ELR (cell line): ENCODE measurements around the gene SKP2.
A peak's percentile ranks its signal among the peaks of the same experiment; 100 is the strongest.

ENCODE experiments used
- DNase-seq: peaks from one replicate; pipeline ENCODE4 v3.0.0-alpha.2; 2015; ENCODE audit warnings: low read depth

The SKP2 gene

GRCh38 chr5:36200513-36200912, 48.6 kb downstream of the SKP2 start:
- DNase-seq: peak; percentile 88

GRCh38 chr5:36202521-36202961, 50.6 kb downstream of the SKP2 start:
- peak; percentile 44 for DNase-seq

- no peak for DNase-seq
Observed at GRCh38 chr5:36205329-36205728, 53.4 kb downstream of the SKP2 start.

- DNase-seq: no peak
Observed at GRCh38 chr5:36206913-36207312, 55.0 kb downstream of the SKP2 start.

- no peak for DNase-seq
Observed at GRCh38 chr5:36208786-36209185, 56.9 kb downstream of the SKP2 start.

GRCh38 chr5:36209664-36210063, 57.8 kb downstream of the SKP2 start:
- peak; percentile 80 for DNase-seq

- no peak for DNase-seq
Observed at GRCh38 chr5:36214436-36214835, 62.5 kb downstream of the SKP2 start.

- no peak for DNase-seq
Observed at GRCh38 chr5:36215910-36216309, 64.0 kb downstream of the SKP2 start.

GRCh38 chr5:36217567-36217966, 65.7 kb downstream of the SKP2 start:
- DNase-seq: no peak

GRCh38 chr5:36217988-36218387, 66.1 kb downstream of the SKP2 start:
- DNase-seq: no peak

- no peak for DNase-seq
Observed at GRCh38 chr5:36222620-36223019, 70.7 kb downstream of the SKP2 start.

GRCh38 chr5:36227046-36227445, 75.1 kb downstream of the SKP2 start:
- DNase-seq: no peak

GRCh38 chr5:36228505-36228904, 76.6 kb downstream of the SKP2 start:
- DNase-seq: no peak

- no peak for DNase-seq
Observed at GRCh38 chr5:36230151-36230790, 78.4 kb downstream of the SKP2 start.

- no peak for DNase-seq
Observed at GRCh38 chr5:36232533-36232932, 80.6 kb downstream of the SKP2 start.
